Ishikawa (cell line): Measurements from ENCODE around the gene TBC1D9.

ENCODE experiments used
- CEBPB ChIP-seq: IDR thresholded peaks from 2 replicates; pipeline ENCODE4 v1.6.1; 2012
- CREB1 ChIP-seq: IDR thresholded peaks from 2 replicates; pipeline ENCODE4 v1.6.1; 2012; ENCODE audit warnings: low read depth
- EP300 ChIP-seq: IDR thresholded peaks from 2 replicates; pipeline ENCODE4 v1.6.1; 2012; ENCODE audit warnings: borderline replicate concordance
- MAX ChIP-seq: IDR thresholded peaks from 2 replicates; pipeline ENCODE4 v1.6.1; 2012
- RAD21 ChIP-seq: IDR thresholded peaks from 2 replicates; pipeline ENCODE4 v1.6.1; 2012; ENCODE audit warnings: low read depth
- REST ChIP-seq: IDR thresholded peaks from 2 replicates; pipeline ENCODE4 v1.6.1; 2012; ENCODE audit warnings: low read depth, mild to moderate bottlenecking
- YY1 ChIP-seq: IDR thresholded peaks from 2 replicates; pipeline ENCODE4 v1.6.1; 2012; ENCODE audit warnings: low read depth
- ZBTB7A ChIP-seq: IDR thresholded peaks from 2 replicates; pipeline ENCODE4 v1.6.1; 2012; ENCODE audit warnings: low read depth

GRCh38 chr4:140612357-140612756, 143.8 kb downstream of the TBC1D9 start:
- TF ChIP-seq CEBPB (no peak), YY1 (no peak), RAD21 (no peak), MAX (no peak), EP300 (no peak), CREB1 (no peak), REST (no peak), ZBTB7A (no peak)
